HG03025 (cell line): Measurements from ENCODE around the gene ALKBH1.
"Not testable (repeated sequence)": the region's sequence is repeated elsewhere in the genome, so short reads cannot be mapped to it uniquely, and the experiment has no call there.

Experiments used
- ATAC-seq: cut with Tn5 transposase; IDR thresholded peaks from one replicate; pipeline ENCODE4 v1.9.1; 2021; ENCODE audit warnings: mild to moderate bottlenecking, moderate library complexity; ENCODE audit not compliant: unreplicated experiment, low FRiP score

Gene ALKBH1

GRCh38 chr14:77635466-77635865, 72.4 kb downstream of the ALKBH1 start:
- ATAC-seq = not testable (repeated sequence)

DNA sequence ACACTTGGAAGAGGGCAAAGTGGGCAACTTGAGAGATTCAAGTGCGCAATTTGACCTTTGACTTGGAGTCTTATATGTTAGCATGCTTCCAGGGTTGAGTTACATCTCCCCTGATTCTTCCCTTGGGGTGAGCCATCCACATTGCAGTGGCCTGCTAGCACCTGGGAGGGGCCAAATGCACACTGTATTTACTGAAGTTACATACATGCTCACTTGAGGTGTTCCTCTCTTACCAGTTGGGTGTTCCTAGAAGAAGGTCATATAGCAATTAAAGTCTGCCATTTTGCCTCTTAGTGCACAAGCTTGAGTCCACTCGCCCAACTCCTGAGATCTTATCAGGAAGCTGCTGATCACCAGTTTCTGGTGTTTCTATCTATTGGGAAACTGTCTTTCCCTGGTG, 77.7 kb downstream of the ALKBH1 start:
- ATAC-seq = no peak

- ATAC-seq = no peak
Measured at GRCh38 chr14:77625360-77625759, 82.5 kb downstream of the ALKBH1 start.

GRCh38 chr14:77623201-77623600, 84.6 kb downstream of the ALKBH1 start:
- ATAC-seq = no peak
